Upper lobe of left lung (tissue), 4 donors: Measurements from ENCODE around the gene GLDN.

Experiments
- EP300 ChIP-seq, 4 donors: sonication (generic); formaldehyde crosslinking; IDR thresholded peaks; one replicate each; pipeline ENCODE4 v1.5.1; 2017; ENCODE audit warnings: antibody characterized with exemption in 4 of 4, control low read depth in 2 of 4
- POLR2A ChIP-seq, 4 donors: fragments of 450-650 bp; IDR thresholded peaks; one replicate each; pipeline ENCODE4 v1.5.1; 2016 to 2017; ENCODE audit warnings: antibody characterized with exemption in 4 of 4, mild to moderate bottlenecking in 2 of 4
- POLR2AphosphoS5 ChIP-seq, 2 donors: sonication (generic); formaldehyde crosslinking; IDR thresholded peaks; one replicate each; pipeline ENCODE4 v1.5.1; 2017; ENCODE audit warnings: antibody characterized with exemption in 2 of 2
- TF ChIP-seq, protein P1 (sequence below), 6 experiments: fragments of 450-650 bp in 4 of 6; fragments of 200-600 bp in 2 of 6; sonication (generic) in 2 of 6; IDR thresholded peaks; one replicate each; pipeline ENCODE4 v1.5.1; 2016 to 2019; ENCODE audit warnings: antibody characterized with exemption in 6 of 6

GRCh38 chr15:51443282-51443914 is 101.9 kb downstream of the GLDN start:
- TF ChIP-seq EP300 (IDR thresholded peaks at IDR 0.05), result no peak
- TF ChIP-seq POLR2A (IDR thresholded peaks at IDR 0.05), result no peak
- TF ChIP-seq, protein P1, sequence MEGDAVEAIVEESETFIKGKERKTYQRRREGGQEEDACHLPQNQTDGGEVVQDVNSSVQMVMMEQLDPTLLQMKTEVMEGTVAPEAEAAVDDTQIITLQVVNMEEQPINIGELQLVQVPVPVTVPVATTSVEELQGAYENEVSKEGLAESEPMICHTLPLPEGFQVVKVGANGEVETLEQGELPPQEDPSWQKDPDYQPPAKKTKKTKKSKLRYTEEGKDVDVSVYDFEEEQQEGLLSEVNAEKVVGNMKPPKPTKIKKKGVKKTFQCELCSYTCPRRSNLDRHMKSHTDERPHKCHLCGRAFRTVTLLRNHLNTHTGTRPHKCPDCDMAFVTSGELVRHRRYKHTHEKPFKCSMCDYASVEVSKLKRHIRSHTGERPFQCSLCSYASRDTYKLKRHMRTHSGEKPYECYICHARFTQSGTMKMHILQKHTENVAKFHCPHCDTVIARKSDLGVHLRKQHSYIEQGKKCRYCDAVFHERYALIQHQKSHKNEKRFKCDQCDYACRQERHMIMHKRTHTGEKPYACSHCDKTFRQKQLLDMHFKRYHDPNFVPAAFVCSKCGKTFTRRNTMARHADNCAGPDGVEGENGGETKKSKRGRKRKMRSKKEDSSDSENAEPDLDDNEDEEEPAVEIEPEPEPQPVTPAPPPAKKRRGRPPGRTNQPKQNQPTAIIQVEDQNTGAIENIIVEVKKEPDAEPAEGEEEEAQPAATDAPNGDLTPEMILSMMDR (IDR thresholded peaks at IDR 0.05), result no peak
- TF ChIP-seq POLR2AphosphoS5 (IDR thresholded peaks at IDR 0.05), result no peak
